ENCODE data around the gene GCSH. TPM values are rescaled to one million over a fixed set of nuclear protein-coding genes. Genes with fewer than 3 reads are reported as not detected.

GCSH gene
- total and polyA plus RNA-seq, 2 of the 13 experiments (the other 11 are each of a cell fraction or from before 2014, with no cell fraction given), result 35.9 to 103 TPM

- Histone ChIP-seq H3K9me3 (ENCODE audit: low read length) (no peaks in the 10 kb centered on the region), H3K4me1 (ENCODE audit: insufficient read depth, low read length) (peaks cover 50% of the 10 kb centered on the region), H3K36me3 (replicated peaks in 1 of 2; ENCODE audit: control insufficient read depth in 1 of 2, insufficient read depth in 2 of 2, low read length in 2 of 2) (no peaks in the 10 kb centered on the region; a peak in 1 of 5 replicates), H2AFZ (ENCODE audit: low read length) (no peak overlapping the region), H3K4me3 (replicated peaks in 1 of 3; ENCODE audit: insufficient read depth in 1 of 3, low read depth in 2 of 3, low read length in 3 of 3) (no peak overlapping the region), H3K27ac (ENCODE audit: extremely low read length, insufficient read depth, low read length) (no peak overlapping the region), H3K4me2 (ENCODE audit: low read depth, low read length) (peak overlapping the region; percentile 10; the same call in 1 of the 2 replicates), H3K9ac (ENCODE audit: insufficient read depth, low read depth, low read length) (no peak overlapping the region), H3K27me3 (ENCODE audit: control insufficient read depth in 1 of 2, insufficient read depth in 2 of 2, low read length in 2 of 2) (no peaks in the 10 kb centered on the region), H3K79me2 (ENCODE audit: insufficient read depth, low read length) (no peaks in the 10 kb centered on the region), H4K20me1 (ENCODE audit: insufficient read depth, low read length) (no peaks in the 10 kb centered on the region)
- ChIA-PET CTCF (ENCODE audit: low intra/inter-chr PET ratio, low total read pairs) (interaction anchor here (1.0 kb wide), 1 partner anchor 59 kb away, joined by 3 read pairs; no protein-coding TSS in a partner anchor), POLR2A (interaction anchor here (0.7 kb wide), 1 partner anchor 15 kb away, joined by 3 read pairs; no protein-coding TSS in a partner anchor)
- ATAC-seq, result peak; percentile 13
- FAIRE-seq, result no peak
- 75% methylated on average over 9 of the region's 9 CpGs for WGBS (ENCODE audit: low lambda C conversion rate)
- intact Hi-C loops (cut with micrococcal nuclease; ENCODE audit: unreplicated experiment) (no loop called here), in situ Hi-C loops (cut with HindIII; ENCODE audit: extremely low pct_ligation_motif_present, low pct_unique_long_range_greater_than_20kb) (no loop called here)
- DNase-seq (ENCODE audit: low spot score), result no peak
- no TSS peak for BruUV-seq (replicated peaks)
- no peak for TF ChIP-seq IRF1 (CRISPR knock-in tag; IDR thresholded peaks at IDR 0.05; ENCODE audit: low read depth)
- peak; percentile 25; the same call in 1 of the 2 replicates for TF ChIP-seq CTCF (CRISPR knock-in tag; IDR thresholded peaks at IDR 0.05)
- 0 out of 2 replicates have a peak, but pooled peaks have one; percentile 7 for TF ChIP-seq MEF2D (CRISPR knock-in tag; IDR thresholded peaks at IDR 0.05)
- TF ChIP-seq JARID2 (CRISPR knock-in tag; IDR thresholded peaks at IDR 0.05; ENCODE audit: insufficient replicate concordance), result no peak
- TF ChIP-seq SMARCC2 (IDR thresholded peaks at IDR 0.05), result no peak
- TF ChIP-seq ELF4 (CRISPR knock-in tag; IDR thresholded peaks at IDR 0.05; ENCODE audit: borderline replicate concordance), result no peak
Measured at GRCh38 chr16:81138831-81139557, 42.8 kb upstream of the GCSH start.
